Myocyte (in vitro differentiated cells): ENCODE results near the gene ZNF43. TPM values are rescaled to one million over a fixed set of nuclear protein-coding genes. Genes with fewer than 3 reads are reported as not detected.
"Not testable (repeated sequence)": the region's sequence is repeated elsewhere in the genome, so short reads cannot be mapped to it uniquely, and the experiment has no call there.

Experiments used
- DNase-seq: peaks from one replicate; pipeline ENCODE4 v3.0.0-alpha.2; 2012; ENCODE audit warnings: low read depth
- total RNA-seq: library from RNA; depleted of rRNA; stranded (reverse); fragments of >200 nt; gene quantifications from 2 replicates; pipeline ENCODE4 v1.2.3, GENCODE V29; 2014

ZNF43 gene
- total RNA-seq, 1 donor from 2014 or later: 6.0 TPM

- no peak for DNase-seq
Observed at GRCh38 chr19:21812448-21812847, 23.5 kb downstream of the ZNF43 start.

GRCh38 chr19:21808400-21809000 is 27.5 kb downstream of the ZNF43 start:
- not testable (repeated sequence) for DNase-seq

- DNase-seq: no peak
Observed at GRCh38 chr19:21789466-21790085, 46.4 kb downstream of the ZNF43 start.

GRCh38 chr19:21786936-21787335 is 49.0 kb downstream of the ZNF43 start:
- DNase-seq: no peak

GRCh38 chr19:21775792-21776191 is 60.2 kb downstream of the ZNF43 start:
- not testable (repeated sequence) for DNase-seq

DNA sequence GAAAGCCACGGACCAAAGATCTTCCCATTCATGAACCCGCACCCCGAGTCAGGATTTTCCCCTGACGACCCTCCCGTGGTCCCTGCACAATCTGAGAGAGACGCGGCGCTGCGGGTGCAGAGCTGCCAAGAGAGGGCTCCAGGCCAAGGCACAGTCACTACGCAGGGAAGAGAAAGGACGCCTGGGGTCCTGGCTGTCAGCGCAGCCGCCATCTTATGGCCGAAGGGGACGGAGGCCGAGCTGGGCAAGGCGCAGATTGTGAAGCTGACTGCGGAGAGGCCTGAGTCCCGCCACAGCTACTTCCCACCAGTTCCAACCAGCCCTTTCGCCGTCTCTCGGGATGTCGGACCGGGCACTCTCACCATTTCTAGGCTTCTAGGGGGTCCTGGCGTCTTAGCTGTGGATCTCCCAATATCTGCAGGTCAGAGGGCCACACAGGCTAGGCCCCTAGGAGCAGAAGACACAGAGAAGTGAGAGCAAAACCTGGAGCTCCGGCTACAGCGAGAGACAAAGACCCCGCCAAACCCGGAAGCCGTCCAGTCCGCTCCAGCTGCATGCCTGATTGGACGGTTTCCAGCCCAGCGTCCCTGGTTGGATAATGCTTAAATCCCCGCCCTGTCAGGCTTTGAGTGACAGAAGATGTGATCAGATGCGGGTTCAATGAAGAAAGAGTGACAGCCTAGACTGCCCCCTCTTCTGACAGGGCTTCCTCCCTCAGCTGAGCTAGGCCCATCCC is 68.7 kb downstream of the ZNF43 start, which contains the start of gene ZNF100:
Gene ZNF100, minus strand, starts transcription at position 515 of the 736 bp plus-strand sequence. Its CDS starts 150 bp downstream, at position 365.
- DNase-seq: peak; percentile 97

DNA sequence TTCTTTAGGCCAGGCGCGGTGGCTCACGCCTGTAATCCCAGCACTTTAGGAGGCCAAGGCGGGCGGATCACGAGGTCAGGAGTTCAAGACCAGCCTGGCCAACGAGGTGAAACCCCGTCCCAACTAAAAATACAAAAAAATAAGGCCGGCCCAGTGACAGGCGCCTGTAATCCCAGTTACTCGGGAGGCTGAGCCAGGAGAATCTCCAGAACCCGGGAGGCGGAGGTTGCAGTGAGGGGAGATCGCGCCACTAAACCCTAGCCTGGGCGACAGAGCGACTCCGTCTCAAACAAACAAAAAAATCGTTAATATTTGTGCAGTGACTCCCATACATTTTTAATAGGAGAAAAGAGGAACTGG is 69.3 kb downstream of the ZNF43 start:
- DNase-seq: not testable (repeated sequence)

DNA sequence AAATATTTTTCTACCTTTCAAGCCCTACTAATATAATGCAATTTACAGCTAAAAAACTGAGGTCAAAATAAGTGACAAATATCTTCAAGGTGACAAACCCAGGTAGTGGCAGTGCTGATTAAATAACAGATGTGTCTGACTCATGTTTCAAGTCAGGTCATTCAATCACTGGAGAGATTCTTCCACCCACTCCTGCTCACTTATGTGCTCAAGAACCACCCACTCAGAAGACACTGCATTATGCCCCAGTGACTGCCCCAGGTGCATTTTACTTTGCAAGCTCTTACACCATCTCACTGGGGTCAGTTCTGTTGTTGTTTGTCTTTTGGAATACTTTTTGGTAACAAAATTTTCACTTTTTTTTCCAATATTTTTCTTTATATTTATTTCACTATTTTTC is 70.8 kb downstream of the ZNF43 start:
- no peak for DNase-seq

GRCh38 chr19:21761547-21761946 is 74.4 kb downstream of the ZNF43 start:
- DNase-seq: peak; percentile 3

DNA sequence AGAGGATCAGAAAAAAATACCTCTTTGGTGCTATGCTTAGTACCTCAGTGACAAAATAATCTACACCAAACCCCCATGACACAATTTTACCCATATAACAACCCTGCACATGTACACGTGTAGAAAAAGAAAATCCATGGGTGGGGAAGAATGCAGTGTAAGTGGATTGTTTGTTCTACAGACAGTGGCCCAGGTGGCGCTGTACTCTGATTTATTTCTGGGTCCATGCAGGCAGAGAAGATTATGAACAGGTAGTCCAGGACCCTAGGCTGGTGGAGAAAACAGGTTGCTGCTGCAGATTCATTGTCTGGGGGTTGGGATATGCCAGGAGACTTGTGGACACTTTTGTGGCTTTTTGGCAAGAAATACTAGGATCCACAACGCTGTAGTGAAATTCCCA is 77.7 kb downstream of the ZNF43 start:
- no peak for DNase-seq

GRCh38 chr19:21755555-21755954 is 80.4 kb downstream of the ZNF43 start:
- not testable (repeated sequence) for DNase-seq

Other genes with a start within 250 kb of the ZNF43 start
- 4.0 and 5.9 TPM in 2 replicates for gene ZNF100, start 68.6 kb downstream of the ZNF43 start, total RNA-seq
- not detected in 2 replicates for gene ZNF208, start 174.8 kb upstream of the ZNF43 start, total RNA-seq
- not detected in 2 replicates for gene ZNF257, start 216.3 kb upstream of the ZNF43 start, total RNA-seq